Stimulated activated naive CD8-positive, alpha-beta T cell treated with anti-CD3 and anti-CD28 coated beads, Interleukin-15, amount 100 ng/mL, for 72 hours (primary cell): ENCODE measurements around the gene KLHL28.
A peak's percentile ranks its signal among the peaks of the same experiment; 100 is the strongest.

Experiments used
- ATAC-seq: fragments of 150-1000 bp; cut with Tn5 transposase; 2 replicates; pipeline ENCODE4 v1.10.0; 2021; ENCODE audit warnings: mild to moderate bottlenecking, moderate library complexity
- DNase-seq, 2 donors: peaks; one replicate each; pipeline ENCODE4 v3.0.0; 2021 to 2022
- H3K27ac Mint-ChIP-seq, 2 donors: one replicate each; pipeline ENCODE4 v1.8.0; 2022; ENCODE audit warnings: mild to moderate bottlenecking in 2 of 2, mixed read lengths in 2 of 2, moderate library complexity in 2 of 2
- H3K27me3 Mint-ChIP-seq: one replicate; pipeline ENCODE4 v1.8.0; 2022; ENCODE audit warnings: mixed read lengths
- H3K4me1 Mint-ChIP-seq: one replicate; pipeline ENCODE4 v1.8.0; 2022; ENCODE audit warnings: mild to moderate bottlenecking, mixed read lengths
- H3K4me3 Mint-ChIP-seq, 2 donors: one replicate each; pipeline ENCODE4 v1.8.0; 2022; ENCODE audit warnings: mild to moderate bottlenecking in 2 of 2, mixed read lengths in 2 of 2, moderate library complexity in 1 of 2
- H3K9me3 Mint-ChIP-seq, 2 donors: one replicate each; pipeline ENCODE4 v1.8.0; 2022; ENCODE audit warnings: mixed read lengths in 2 of 2

KLHL28 gene

DNA sequence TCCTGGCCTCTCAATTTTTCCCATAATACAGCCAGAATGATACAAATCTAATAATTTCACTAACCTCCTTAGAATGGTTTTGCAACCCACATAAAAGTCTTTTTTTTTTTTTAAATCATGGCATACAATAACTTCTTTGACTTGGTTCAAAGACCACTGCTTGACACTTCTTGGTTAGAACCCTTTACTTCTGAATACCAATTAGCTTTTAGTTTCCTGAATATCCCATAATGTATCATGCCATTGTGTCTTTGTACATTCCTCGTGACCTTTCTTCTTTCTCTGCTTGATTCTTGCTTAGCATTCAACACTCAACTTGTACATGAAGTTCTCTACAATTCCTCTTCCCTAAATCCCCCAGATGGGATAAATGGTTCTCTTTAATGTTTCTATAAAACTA is 19.3 kb downstream of the KLHL28 start:
- Mint-ChIP-seq H3K27ac (peak overlapping the region in 1 of 2 donors; percentile 1), H3K9me3 (peaks cover 8 to 26% of the 10 kb centered on the region in 2 donors), H3K4me3 (no peak overlapping the region), H3K27me3 (no peaks in the 10 kb centered on the region), H3K4me1 (peaks cover 11% of the 10 kb centered on the region)
- ATAC-seq (no peak), DNase-seq (no peak)

DNA sequence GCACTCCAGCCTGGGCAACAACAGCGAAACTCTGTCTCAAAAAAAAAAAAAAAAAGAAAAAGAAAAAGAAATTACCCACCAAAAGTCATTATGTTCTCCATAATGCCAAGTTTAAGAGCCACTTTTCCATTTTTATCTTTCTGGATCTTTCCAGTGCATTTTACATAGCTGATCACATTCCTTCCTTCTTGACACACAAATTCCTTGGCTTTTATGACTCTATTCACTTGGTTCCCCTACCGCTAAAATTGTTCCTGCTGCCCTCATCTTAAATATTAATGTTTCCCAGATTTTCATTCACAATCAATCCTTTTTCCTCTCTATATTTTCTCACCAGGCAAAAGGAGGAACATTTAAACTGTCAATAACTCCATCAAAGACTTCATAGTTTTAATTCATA is 20.2 kb downstream of the KLHL28 start:
- Mint-ChIP-seq H3K4me3 (no peak overlapping the region), H3K27me3 (no peaks in the 10 kb centered on the region), H3K9me3 (peaks cover 8 to 18% of the 10 kb centered on the region in 2 donors), H3K4me1 (peaks cover 8% of the 10 kb centered on the region), H3K27ac (no peak overlapping the region)
- ATAC-seq (no peak), DNase-seq (no peak)

DNA sequence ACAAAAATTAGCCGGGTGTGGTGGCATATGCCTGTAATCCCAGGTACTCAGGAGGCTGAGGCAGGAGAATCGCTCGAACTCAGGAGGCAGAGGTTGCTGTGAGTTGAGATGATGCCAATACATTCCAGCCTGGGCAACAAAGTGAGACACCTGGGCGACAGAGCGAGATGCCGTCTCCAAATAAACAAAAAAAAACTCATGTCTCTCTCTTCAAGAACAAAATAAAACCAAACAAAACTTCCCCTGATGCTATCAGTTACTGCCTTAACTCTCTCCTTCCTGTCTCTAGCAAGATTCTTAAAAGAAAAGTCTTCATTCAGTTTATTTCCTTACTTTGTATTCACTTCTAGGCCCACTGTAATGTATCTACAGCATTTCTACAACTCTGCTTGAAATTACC is 20.8 kb downstream of the KLHL28 start:
- H3K4me1 Mint-ChIP-seq = peaks cover 8% of the 10 kb centered on the region

DNA sequence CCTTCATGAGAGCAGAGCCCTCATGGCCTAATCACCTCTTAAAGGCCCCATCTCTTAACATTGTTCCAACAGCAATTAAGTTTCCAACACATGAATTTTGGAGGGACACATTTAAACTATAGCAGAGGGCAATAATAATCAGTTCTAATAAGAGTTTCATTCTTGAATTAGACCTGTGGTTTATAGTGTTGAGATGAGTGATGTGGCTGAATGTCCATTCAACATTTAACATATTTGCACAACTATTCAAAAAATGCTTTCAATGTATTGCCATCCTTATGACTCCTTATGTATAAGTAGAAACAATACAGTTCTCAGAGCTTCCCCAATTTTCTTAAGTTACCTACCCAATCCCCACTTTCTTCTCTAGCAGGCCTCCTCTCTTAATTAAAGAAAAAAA is 21.5 kb downstream of the KLHL28 start:
- Mint-ChIP-seq H3K4me3 (no peak overlapping the region), H3K4me1 (peaks cover 8% of the 10 kb centered on the region), H3K27ac (peak overlapping the region in 1 of 2 donors; percentile 0), H3K9me3 (peaks cover 8 to 18% of the 10 kb centered on the region in 2 donors), H3K27me3 (no peaks in the 10 kb centered on the region)
- DNase-seq = no peak
- ATAC-seq = no peak

More for the DNA sequence above, 20.8 kb downstream of the KLHL28 start:
- ATAC-seq = no peak
- Mint-ChIP-seq H3K4me3 (no peak overlapping the region), H3K9me3 (peaks cover 8 to 18% of the 10 kb centered on the region in 2 donors), H3K27me3 (no peaks in the 10 kb centered on the region), H3K27ac (peak overlapping the region in 1 of 2 donors; percentile 72)
- DNase-seq = no peak

DNA sequence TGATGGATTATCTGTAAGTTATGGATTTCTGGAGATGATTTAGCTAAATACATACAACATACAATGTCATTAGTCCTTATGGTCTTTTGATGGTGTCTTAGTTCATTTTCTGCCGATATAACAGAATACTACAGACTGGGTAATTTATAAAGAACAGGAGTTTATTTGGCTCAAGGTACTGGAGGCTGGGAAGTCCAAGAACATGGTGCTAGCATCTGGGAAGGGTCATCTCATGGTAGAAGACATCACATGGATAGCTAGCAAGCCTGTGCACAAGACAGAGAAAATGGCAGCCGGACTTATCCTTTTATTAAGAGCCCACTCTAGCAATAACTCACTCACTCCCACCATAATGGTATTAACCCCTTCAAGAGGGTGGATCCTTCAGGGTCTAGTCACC is 24.2 kb downstream of the KLHL28 start:
- ATAC-seq (no peak), DNase-seq (no peak)
- peaks cover 8 to 18% of the 10 kb centered on the region in 2 donors for H3K9me3 Mint-ChIP-seq
- H3K4me1 Mint-ChIP-seq = peaks cover 8% of the 10 kb centered on the region
- H3K27ac Mint-ChIP-seq = no peak overlapping the region
- H3K4me3 Mint-ChIP-seq = no peak overlapping the region
- H3K27me3 Mint-ChIP-seq = no peaks in the 10 kb centered on the region

DNA sequence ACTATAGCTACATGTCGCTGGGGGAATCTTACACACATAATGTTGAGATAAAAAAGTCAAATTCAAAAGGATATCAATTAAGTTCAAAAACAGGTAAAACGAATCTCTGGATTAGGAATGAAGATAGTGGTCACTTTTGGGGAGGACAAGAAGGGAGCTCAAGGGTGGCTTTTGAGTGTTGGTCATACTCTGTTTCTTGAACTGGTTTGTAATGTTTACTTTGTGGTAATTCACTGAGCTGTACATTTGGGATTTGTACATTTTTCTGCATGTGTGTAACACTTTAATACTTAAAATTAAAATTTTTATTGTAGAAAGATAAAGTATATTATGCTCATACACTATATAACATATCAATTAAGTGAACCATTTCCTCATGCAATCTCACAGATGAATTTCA is 26.6 kb downstream of the KLHL28 start:
- no peak for ATAC-seq
- Mint-ChIP-seq H3K27me3 (no peaks in the 10 kb centered on the region), H3K27ac (no peak overlapping the region), H3K4me3 (no peak overlapping the region), H3K9me3 (peaks cover 0 to 7% of the 10 kb centered on the region in 2 donors), H3K4me1 (no peaks in the 10 kb centered on the region)
- DNase-seq = no peak

DNA sequence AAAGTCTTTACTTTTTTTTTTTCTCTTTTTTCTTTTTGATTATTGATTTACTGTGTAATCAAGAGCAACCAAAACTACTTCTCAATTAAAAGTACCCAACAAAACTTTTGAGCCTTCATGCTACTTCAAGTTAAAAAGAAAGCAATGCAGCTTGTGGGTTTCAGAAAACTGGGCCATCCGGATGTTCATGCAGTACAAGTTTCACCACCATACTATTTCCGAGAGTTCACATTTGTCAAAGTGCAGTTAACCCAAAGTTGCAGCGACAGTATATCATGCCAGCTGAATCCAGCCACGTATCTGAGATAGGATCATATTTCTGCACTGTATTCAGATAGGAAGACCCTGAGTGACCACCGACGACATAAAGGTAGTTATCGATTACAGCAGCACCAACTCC is 33.0 kb downstream of the KLHL28 start:
- Mint-ChIP-seq H3K27ac (peak overlapping the region in 1 of 2 donors; percentile 59), H3K4me3 (no peak overlapping the region), H3K27me3 (no peaks in the 10 kb centered on the region), H3K4me1 (no peaks in the 10 kb centered on the region), H3K9me3 (no peaks in the 10 kb centered on the region)
- ATAC-seq (no peak), DNase-seq (no peak)

DNA sequence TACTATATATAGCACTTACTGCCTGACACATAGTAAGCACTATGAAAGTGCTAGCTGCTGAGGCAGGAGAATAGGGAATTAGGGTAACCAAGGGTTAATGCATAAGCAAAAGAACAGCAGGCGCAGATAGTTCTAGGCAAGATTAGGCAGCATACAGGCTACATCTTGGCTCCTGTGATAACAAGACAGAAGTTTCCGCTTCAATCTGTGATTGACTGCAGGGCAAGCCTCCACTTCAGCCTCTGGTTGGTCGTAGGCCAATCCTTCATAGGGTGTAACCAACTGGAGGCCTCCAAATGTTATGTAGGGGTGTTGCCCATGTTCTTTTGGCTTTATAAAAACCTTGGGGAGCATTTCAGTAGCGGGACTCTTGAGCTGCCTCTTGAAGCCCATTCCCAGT is 46.9 kb downstream of the KLHL28 start:
- Mint-ChIP-seq H3K9me3 (no peaks in the 10 kb centered on the region), H3K27ac (no peak overlapping the region), H3K27me3 (peaks cover 29% of the 10 kb centered on the region), H3K4me1 (no peaks in the 10 kb centered on the region), H3K4me3 (no peak overlapping the region)
- ATAC-seq = no peak
- DNase-seq = no peak

DNA sequence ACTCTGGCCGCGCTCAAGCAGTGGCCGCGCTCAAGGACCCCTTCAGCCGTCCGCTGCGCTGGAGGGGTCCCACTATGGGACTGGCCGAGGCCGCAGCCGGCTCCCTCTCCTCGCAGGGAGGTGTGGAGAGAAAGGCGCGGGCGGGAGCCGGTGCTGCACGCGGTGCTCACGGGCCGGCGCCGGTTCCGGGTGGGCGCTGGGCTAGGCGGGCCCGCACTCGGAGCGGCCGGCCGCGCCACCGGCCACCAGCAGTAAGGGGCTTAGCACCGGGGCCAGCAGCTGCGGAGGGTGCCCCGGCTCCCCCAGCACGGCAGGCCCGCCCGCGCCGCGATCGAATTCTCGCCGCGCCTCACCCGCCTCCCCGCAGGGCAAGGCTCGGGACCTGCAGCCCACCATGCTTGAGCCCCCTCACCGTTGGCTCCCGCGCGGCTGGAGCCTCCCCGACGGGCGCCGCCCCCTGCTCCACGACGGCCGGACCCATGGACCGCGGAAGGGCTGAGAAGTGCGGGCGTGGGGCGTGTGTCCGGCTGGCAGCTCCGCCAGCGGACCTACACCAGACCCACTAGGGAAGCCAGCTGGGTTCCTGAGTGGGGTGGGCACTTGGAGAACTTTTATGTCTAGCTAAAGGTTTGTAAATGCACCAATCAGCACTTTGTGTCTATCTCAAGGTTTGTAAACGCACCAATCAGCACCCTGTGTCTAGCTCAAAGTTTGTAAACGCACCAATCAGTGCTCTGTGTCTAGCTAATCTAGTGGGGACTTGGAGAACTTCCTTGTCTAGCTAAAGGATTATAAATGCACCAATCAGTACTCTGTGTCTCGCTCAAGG is 49.5 kb downstream of the KLHL28 start:
- Mint-ChIP-seq H3K4me3 (peak overlapping the region; percentile 51 to 78), H3K4me1 (no peaks in the 10 kb centered on the region), H3K27me3 (peaks cover 33% of the 10 kb centered on the region), H3K9me3 (no peaks in the 10 kb centered on the region), H3K27ac (no peak overlapping the region)
- DNase-seq (no peak), ATAC-seq (peak; percentile 56)

DNA sequence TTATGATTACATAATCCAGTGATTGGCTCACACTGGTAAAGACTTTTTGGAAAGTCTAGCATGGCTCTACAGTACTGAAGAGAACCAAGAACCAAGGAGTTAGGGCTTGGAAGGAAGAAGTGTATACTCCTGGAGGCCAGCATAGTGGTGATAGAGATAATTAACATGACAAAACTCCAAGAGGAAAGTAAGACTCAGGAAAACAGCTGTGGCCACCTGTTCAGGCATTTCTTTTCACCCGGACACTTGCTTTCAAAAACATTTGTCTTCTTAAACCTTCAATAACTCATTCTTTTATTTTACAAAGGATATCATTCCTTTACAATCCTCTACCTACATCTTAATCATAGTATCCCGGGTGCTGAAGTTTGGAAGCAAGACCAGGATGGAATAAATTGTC is 50.9 kb downstream of the KLHL28 start:
- ATAC-seq = no peak
- Mint-ChIP-seq H3K9me3 (no peaks in the 10 kb centered on the region), H3K27ac (no peak overlapping the region), H3K27me3 (peaks cover 33% of the 10 kb centered on the region), H3K4me1 (no peaks in the 10 kb centered on the region), H3K4me3 (no peak overlapping the region)
- no peak for DNase-seq

DNA sequence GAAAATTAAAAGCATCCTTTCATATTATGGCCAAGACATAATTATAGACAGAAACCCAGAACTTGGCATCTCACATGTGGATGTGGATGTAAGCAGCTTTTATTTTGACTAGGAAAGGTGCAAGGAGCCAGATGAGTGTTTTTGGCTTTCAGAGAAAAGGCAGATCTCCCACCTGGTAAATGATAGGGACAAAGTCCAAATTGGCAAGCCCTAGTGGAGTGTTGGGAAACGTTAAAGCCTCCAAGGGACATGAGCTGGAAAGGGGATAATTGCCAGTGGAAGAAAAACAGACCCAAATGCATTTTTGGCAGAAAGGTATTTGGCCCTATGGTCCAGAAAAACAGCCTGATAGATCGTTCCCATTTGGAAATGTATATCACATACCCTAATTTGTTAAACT is 60.1 kb downstream of the KLHL28 start:
- Mint-ChIP-seq H3K27ac (no peak overlapping the region), H3K4me3 (no peak overlapping the region), H3K9me3 (no peaks in the 10 kb centered on the region), H3K4me1 (peaks cover 14% of the 10 kb centered on the region), H3K27me3 (no peaks in the 10 kb centered on the region)
- DNase-seq (no peak), ATAC-seq (no peak)

DNA sequence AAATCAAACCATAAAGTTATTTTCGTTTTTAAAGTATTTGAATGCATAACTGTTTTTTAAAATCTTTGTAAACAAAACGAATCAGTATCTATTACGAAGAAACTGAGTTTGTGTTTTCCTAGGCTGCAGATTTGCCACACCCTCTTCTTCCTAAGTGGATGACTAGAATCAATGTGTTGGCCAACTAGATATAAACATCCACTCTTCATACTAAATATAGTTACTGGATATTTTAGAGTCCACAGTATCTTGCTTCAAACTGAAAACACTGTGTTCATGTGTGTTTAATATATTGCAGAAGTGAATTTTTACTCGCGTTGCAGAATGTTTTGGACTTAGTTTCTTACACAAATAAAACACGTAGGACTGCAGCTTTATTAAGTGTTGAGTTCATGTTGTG is 63.2 kb downstream of the KLHL28 start:
- Mint-ChIP-seq H3K4me3 (peak overlapping the region; percentile 73 to 95), H3K9me3 (no peaks in the 10 kb centered on the region), H3K27me3 (no peaks in the 10 kb centered on the region), H3K27ac (no peak overlapping the region), H3K4me1 (peaks cover 14% of the 10 kb centered on the region)
- ATAC-seq = no peak
- DNase-seq = no peak

DNA sequence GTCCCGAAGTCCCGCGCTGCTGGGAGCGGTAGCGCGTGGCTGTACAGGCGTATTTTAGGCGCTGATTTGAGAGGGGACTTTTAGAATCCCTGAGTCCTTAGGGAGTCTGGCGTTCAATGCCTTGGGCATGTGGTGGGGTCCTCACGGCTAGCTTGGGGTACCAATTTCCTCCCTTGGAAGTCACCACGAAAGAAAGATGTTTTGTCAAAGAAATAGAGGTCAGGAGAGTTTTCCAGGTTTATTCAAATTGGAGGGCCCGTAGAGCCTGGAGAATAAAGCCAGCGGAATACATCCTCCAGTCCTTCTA is 63.9 kb downstream of the KLHL28 start:
- H3K9me3 Mint-ChIP-seq = no peaks in the 10 kb centered on the region
- ATAC-seq (no peak), DNase-seq (no peak)
- no peaks in the 10 kb centered on the region for H3K27me3 Mint-ChIP-seq
- H3K27ac Mint-ChIP-seq = peak overlapping the region; percentile 7 to 25
- H3K4me3 Mint-ChIP-seq = peak overlapping the region; percentile 73 to 95
- H3K4me1 Mint-ChIP-seq = peaks cover 14% of the 10 kb centered on the region

DNA sequence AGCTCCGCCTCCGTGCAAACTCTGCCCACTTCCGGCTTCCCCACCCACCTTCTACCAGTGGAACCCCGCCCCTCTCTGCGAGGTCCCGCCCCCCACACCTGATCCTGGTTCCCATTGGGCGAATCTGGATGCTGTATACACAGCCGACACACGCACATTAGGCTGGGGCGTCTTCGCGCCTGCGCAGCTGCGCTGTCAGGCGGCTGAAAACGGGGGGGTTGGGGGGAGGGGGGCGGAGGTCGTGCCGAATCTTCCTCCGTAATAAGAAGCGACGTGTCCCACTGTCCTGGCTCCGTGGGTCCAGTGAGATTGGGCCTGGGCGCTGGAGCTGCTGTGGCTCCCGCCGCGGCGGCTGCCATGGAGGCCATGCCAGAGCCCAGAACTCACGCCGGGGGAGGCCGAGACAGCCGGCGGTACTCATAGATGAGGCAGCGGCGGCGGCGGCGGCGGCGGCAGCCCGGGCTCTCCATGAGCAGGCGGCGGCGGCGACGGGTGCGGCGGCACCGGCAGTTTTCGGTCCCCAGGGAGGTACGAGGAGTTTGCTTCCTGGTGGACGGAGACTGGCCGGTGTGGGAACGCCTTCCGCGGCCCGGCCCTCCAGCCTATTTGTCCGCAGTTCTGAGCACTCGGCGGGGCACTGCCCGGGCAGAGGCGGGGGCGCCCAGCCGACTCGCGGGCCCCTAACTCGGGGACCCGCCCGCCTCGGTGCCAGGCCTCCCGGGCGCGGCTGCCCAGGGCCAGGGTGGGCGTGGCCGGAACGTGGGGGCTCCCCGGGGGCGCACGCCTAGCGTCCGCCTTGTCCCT is 64.5 kb downstream of the KLHL28 start:
- Mint-ChIP-seq H3K4me1 (peaks cover 17% of the 10 kb centered on the region), H3K4me3 (peak overlapping the region; percentile 88 to 95), H3K27ac (peak overlapping the region; percentile 96 to 98), H3K9me3 (peaks cover under 1 to 2% of the 10 kb centered on the region in 2 donors), H3K27me3 (no peaks in the 10 kb centered on the region)
- peak; percentile 98 for ATAC-seq
- peak; percentile 86 to 91 for DNase-seq

DNA sequence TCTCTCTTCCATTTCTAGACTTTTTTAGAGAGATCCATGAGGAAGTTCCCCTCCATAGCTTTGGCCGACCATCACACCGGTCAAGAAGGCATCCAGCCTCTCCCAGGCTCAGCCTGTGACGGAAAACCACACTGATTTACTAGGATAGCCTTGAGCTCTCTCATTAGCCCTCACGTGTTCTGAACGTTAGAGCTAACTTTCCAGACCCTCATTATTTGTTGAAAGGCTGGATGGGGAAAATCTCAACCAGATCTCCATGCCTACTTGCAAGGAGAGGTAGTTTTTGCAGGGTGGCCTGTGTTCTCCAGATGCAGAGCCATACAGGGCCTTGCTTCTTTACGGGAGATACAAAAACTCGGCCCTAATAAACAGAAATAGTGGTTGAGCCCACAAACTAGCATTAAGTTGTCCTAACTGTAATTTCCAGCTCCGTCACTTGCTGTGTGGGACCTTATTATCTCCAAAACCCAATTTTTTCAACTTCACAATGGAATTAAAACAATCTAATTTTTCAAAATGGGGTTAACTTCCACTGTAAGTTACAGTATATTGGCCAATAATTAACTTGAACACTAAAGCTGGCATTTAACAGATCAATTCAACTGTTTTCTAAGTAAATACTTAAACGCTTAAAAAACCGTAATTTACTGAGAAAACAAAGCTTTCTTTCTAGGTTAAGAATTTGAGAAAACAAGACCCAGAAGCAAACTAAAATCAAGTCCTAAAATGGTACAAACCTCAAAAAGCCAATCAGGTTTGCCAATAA is 65.3 kb downstream of the KLHL28 start:
- H3K4me3 Mint-ChIP-seq = peak overlapping the region; percentile 88 to 95
- DNase-seq = no peak
- no peak for ATAC-seq
- peaks cover 7 to 8% of the 10 kb centered on the region in 2 donors for H3K9me3 Mint-ChIP-seq
- no peaks in the 10 kb centered on the region for H3K27me3 Mint-ChIP-seq
- H3K4me1 Mint-ChIP-seq = peaks cover 24% of the 10 kb centered on the region
- H3K27ac Mint-ChIP-seq = peak overlapping the region in 1 of 2 donors; percentile 98
